ENCODE data around the gene MBD2.
"Not testable (repeated sequence)": the region's sequence is repeated elsewhere in the genome, so short reads cannot be mapped to it uniquely, and the experiment has no call there.

MBD2 gene, protein sequence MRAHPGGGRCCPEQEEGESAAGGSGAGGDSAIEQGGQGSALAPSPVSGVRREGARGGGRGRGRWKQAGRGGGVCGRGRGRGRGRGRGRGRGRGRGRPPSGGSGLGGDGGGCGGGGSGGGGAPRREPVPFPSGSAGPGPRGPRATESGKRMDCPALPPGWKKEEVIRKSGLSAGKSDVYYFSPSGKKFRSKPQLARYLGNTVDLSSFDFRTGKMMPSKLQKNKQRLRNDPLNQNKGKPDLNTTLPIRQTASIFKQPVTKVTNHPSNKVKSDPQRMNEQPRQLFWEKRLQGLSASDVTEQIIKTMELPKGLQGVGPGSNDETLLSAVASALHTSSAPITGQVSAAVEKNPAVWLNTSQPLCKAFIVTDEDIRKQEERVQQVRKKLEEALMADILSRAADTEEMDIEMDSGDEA

DNA sequence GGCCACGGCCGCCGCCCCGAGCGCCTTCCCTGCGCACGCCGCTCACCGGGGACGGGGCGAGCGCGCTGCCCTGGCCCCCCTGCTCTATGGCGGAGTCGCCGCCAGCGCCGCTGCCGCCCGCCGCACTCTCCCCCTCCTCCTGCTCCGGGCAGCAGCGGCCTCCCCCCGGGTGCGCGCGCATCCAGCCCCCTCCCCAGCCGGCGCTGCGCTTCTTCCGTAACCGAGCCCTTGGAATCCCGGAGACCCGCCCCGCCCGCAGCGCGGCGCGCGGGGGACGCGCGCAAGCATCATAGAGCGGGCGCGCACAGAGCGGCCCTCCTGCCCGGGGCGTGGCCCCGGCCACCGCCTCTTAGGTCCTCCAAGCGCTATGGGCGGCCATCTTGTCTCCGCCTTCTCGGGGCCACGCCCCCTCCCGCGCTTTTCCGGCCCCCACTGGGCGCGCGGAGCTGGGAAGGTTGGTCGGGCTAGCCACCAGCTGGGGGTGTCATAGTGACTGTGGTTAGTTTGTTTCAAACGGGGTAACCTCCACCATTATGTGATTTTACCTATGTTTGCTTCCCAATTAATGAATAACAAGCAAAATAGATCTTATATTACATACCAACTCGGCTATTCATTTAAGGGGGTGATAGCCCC, at the start of gene MBD2:
MBD2 (minus strand) TSS at position 291 of the 636 bp plus-strand sequence; CDS start at position 181, 110 bp downstream.
- DNase-seq: peak; percentile 39 to 95 (median 88)

DNA sequence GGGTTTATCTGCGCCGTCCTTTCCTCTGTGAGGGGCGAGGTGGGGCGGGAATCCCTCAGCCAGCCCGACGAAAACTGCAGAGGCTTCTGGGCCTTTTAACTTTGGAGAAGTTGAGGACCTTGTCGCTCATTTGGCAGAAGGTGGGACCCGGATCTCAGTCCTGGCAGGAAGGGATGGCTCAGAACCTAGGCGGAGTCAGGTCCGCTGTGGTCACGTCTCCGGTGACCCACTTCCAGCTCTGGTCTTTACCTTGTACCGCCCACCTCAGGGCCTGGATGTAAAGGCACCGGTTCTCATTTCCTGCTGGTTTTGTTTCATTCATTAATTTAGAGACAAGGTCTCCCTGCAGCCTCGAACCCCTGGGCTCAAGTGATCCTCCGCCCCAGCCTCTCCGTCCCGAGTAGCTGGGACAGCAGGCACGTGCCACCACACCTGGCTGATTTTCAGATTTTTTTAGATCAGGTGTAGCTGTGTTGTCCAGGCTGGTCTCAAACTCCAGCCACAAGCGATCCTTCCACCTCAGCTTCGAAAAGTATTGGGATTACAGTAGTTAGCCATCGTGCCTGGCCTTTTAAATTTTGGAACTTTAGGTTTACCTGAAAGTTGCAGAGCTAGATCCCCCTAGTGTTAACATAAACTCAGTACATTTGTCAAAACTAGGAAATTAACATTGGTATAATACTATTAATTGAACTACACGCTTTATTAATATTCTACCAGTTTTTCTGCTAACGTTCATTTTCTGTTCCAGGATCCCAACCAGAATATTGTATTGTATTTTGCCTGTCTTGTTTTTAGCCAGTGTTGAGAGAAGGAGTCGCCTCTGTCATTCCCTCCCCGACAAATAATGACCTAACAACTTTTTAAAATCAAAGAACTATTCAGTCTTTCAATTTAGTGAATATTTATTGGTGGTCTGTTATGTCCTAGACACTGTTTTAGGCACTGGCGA, 45.7 kb upstream of the MBD2 start:
- DNase-seq: peak in 9 of 14 donors; percentile 39 to 70 (median 62)

DNA sequence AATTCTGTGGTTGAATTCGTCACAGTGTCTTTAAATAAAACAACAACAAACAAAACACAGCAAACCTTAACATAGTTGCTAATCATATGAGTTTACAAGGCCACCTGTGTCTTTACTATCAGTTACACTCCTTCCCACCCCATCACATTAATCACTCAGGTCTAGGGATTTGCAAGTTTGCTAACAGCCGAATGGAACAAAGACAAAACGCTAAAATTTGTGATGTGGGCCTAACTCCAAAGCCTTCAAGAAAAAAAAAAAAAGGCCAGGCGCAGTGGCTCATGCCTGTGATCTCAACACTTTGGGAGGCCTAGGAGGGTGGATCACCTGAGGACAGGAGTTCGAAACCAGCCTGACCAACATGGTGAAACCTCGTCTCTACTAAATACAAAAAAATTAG, 44.3 kb upstream of the MBD2 start:
- no peak for DNase-seq

DNA sequence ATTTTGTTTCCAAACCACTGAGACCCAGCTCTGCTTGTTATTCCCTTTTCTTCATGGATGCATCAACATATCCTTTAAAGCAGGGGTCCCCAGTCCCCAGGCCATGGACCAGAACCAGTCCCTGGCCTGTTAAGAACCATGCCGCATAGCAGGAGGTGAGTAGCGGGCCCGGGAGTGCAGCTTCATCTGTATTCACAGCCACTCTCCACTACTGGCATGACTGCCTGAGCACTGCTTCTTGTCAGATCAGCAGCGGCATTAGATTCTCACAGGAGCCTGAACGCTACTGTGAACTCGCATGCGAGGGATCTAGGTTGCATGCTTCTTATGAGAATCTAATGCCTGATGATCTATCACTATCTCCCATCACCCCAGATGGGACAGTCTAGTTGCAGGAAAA, 43.2 kb upstream of the MBD2 start:
- DNase-seq: peak in 2 of 14 donors; percentile 3 to 5

DNA sequence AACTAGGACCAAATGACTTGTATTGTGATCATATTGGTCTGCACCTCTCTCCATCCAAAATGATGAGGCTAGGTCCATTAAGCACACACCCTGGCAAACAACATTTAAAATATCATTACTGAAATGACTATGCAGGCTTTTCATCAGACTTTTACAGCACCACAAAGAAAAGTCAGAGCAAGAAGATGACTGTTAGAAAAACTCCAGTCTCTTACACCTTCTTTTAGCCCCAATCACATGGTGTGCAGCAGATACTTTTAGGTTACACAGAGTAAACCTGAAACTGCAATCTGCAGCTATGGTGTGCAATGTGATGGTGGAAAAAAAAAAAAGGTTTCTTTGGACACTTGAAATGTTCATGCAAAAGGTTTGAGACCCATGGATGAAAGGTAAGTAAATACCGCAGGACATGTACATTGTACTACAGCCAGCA, 39.5 kb upstream of the MBD2 start:
- DNase-seq: no peak

DNA sequence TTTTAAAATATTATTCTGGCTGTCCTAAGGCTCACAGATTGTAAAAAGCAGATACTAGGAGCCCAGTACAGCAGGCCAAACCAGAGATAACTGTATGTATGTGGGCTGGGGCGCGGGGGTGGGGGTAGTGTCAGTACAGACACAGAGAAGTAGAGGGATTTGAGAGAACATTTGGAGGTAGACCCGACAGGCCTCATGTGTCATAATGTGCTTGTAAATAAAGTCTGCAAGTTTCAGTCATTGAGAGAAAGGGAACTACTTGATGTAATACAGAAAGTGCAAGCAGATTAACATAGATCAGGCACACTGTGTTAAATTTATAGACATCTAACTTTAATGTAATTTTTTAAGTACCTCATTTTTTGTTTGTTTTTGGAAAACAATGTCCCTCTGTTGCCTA, 37.4 kb upstream of the MBD2 start:
- no peak for DNase-seq

DNA sequence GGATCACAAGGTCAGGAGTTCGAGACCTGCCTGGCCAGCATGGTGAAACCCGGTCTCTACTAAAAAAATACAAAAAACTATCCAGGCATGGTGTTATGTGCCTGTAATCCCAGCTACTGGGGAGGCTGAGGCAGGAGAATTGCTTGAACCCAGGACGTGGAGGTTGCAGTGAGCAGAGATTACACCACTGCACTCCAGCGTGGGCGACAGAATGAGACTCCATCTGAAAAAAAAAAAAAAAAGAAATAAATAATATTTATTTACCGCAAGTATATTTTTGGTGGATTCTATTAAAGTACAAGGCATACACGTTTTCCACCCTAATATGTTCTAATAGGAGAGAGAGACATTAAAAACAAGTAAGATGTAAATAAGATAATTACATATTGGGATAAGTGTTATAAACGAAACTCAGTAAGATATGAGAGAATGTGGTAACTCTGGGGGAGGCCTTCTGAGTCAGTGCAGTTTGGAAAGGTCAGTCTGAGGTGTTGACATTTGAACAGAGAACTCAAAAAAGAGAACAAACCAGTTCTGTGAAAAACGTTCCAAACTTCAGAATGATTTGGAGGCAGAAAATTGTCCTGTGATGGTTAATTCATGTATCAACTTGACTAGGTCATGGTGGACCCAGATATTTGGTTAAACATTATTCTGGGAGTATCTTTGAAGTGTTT, 36.1 kb upstream of the MBD2 start:
- no peak for DNase-seq

DNA sequence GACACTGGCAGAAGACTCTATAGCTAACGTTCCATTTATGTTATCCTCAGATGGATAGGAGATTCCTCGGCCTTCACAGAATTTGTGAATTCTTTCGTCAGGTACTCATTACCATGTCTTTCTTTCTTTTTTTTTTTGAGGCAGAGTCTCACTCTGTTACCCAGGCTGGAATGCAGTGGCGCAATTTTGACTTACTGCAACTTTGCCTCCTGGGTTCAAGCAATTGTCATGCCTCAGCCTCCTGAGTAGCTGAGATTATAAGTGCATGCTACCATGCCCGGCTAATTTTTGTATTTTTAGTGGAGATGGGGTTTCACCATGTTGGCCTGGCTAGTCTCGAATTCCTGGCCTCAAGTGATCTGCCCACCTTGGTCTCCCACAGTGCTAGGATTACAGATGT, 33.3 kb upstream of the MBD2 start:
- not testable (repeated sequence) for DNase-seq

DNA sequence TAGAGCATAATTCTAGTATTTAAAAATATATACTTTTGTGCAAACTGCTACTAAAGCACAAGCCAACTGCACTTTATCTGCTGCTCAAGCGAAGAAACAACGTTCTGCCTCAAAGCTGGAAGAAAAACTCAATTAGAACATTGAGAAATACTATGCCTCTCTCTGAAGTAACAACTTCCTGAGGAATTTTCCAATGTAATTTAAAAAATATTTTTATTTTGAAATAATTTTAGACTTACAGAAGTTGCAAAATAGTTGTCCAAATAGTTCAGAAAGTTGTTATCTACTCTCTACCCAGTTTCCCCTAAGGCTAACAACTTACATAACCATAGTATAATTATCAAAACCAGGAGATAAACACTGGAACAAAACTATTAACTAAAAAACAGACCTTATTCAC, 32.5 kb upstream of the MBD2 start:
- DNase-seq: no peak

DNA sequence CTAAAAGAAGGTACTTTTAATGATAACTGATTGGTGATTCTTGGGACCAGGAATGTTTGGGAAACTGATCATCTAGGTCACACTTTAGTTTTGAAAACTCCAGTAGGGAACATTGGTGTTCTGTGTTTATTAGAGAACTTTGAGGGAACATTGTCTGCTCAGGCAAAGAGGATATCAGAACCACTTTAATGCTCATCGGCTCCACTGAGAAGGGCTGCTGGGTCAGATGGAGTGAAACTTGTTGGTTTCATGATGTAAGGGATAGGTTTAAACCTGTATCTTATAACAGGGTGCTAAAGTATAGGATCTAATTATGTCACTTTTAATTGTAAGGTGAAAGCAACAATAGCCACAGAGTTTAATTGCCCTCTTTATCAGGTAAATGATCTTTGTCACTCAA, 30.7 kb upstream of the MBD2 start:
- DNase-seq: no peak

DNA sequence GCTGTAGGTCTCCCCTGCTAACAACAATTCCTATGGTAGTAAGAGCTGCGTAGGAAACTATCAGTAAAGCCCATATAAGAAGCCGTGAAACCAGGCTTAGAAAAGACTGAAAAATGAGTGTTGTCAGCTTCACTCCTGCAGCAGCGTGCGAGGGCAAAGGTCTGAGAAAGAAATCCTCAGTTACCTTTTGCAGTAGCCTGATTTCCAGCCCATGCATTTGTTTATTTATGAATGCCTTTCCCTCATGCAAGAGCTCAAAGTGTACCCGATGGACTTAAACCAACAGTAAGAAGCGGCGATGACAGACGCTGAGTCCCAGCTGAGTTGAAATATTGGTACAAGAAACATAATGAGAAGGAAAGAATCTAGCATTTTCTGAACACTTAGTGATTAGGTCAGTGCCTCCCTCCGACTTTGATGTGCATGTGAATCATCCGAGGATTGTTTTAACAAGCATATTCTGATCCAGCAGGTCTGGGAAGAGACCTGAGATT, 29.8 kb upstream of the MBD2 start:
- no peak for DNase-seq

DNA sequence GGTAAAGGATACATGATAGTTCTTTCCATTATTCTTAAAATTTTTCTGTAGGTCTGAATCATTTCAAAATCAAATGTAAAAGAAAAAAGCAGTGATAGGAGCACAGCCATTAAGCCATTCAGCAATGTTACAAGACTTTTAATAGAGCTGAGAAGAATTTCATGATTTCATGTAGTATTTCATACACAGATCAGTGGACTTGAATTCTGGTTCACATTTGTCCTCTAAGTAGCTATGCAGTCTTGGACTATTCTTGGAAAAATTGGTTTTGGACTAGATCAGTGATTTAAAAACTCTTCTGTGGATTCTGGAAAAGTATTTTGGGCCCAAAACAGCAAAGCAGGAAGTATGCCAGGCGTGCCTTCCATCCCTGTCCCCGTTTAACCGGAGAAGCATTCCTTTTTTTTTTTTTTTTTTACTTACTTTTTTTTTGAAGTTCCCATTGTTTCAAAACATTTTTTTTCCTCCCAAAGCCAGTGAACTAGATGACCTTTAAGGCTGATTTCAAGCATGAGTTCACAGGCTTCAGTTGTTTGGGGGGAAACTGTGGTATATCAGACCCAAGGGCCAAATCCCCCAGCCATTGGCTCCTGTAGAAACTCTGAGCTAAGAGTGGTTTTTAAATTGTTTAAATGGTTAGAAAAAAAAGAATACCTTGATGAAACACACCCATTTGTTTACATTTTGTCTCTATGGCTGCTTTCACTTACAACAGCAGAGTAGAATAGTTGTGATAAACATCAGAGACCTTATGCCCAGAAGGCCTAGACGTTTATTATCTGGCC, 27.3 kb upstream of the MBD2 start:
- no peak for DNase-seq

DNA sequence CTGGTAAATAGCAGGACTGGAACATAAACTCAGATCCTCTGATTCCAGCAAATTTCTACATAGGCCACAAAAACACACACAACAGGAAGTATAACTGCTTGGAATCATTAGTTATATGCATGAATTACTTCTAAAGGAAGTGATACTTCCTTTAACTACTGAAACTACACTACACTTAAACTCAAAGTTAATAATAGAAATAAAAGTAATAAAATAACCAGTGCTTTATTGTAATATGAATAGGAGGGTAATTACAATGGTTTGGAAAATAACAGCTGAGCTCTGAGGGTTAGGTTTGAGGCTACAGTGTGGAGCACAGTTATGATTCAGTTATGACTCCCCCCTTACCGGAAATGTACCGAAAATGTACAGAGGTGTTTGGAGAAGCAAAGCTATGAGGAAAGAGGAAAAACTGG, 26.4 kb upstream of the MBD2 start:
- DNase-seq: no peak

DNA sequence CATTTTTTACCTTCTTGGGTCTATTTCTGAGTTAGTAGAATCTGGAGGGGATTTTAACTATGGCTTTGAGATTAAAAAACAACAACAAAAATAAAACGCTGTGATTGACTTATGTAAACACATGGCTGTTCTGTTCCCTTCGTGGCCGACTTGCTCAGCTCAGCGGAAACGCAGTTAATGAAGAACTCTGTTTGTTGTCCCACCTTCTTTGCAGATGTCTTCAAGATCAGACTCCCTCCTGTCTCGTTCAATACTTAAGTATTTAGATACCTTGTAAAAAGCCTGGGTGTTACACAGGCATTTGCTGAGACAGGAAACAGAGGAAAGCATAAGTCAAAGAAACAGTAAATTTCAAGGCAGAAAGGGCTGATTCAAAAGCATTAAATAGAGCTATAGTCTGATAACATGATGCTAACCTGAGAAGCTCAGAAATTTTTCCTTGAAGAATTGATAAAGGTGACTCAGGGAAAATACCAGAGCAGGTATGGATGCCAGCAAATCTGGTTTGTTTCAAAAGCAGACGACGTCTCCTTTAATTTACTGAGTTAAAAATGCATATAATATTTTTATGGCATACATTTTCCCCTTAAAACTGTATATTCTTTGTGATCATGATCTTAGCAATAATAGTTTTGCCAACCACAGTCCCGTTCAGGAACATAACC, 23.2 kb upstream of the MBD2 start:
- DNase-seq: no peak

DNA sequence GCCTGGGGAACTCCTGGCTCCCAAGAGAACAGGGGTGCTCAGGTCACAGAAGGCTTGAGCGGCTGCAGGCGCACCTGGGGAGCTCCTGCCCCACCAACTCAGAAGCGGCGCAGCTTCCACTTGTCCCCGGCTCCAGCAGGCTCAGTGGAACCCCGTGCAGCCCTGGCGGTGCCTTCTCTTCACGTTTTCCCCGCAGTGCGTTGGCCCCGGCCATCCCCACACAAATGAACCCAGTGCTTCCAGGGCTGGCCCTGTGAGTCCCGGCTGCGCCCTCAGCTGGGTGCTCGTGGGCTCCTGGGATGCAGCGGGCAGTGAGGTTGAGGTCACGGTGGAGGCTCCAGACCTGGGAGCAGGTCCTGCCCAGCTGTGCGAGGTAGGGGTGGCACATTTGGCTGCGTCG, 17.9 kb upstream of the MBD2 start:
- no peak for DNase-seq

DNA sequence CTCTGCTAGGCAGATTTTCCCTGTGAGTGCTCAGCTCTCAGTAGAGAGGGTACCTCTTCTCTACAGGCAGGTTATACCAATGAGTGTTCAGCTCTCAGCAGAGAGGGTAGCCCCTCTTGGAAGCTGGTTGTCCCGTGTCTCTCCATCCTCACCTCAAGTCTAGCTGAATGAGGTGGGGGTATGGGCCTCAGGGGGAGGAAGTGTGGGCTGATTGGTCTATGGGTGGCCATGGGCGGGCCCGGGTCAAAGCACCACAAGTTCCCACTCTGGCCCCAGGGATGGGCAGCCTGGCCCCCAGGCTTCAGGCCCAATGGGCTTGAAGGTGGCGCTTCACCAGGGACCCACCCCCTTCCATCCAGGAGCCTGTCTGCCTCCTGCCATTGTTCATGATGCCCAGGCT, 17.0 kb upstream of the MBD2 start:
- DNase-seq: no peak

DNA sequence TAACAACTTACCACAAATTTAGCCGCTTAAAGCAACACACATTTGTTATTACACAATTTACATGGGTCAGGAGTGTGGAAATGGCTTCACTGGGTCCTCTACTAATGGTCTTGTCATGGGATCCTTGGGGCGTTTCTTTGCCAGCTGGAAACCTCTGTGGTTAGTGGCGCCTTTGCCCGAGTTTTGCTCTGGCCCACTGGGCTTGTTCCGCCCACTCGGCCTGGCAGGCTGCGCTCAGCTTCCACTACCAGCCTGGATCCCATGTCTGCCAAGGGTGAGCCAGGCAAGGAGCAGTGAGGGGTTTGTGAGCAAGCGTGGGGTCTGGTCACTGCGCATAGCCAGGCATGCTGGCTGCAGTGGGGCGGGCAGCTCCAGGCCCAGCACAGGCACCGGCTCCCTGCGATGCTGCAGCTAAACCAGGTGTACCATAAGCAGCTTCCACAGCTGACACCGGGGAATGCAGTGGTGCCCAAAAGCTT, 16.2 kb upstream of the MBD2 start:
- peak in 2 of 14 donors; percentile 11 to 12 for DNase-seq

DNA sequence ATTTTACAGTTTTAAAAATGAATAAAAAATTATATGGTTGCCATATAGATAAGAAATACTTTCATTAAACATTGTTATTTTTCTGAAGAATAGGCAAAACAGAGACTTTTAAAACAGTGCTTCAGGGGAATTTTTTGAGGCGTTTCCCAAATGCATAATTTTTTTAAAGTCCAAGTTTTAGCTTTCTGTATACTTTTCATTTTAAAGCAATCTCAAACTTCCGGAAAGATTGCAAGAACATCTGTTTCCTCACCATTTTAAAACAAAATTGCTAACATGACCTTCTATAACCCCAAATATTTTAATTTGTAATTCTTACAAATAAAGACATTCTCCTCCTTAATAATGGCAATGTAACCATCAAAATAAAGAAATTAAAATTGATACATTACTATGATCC, 15.1 kb upstream of the MBD2 start:
- DNase-seq: no peak

DNA sequence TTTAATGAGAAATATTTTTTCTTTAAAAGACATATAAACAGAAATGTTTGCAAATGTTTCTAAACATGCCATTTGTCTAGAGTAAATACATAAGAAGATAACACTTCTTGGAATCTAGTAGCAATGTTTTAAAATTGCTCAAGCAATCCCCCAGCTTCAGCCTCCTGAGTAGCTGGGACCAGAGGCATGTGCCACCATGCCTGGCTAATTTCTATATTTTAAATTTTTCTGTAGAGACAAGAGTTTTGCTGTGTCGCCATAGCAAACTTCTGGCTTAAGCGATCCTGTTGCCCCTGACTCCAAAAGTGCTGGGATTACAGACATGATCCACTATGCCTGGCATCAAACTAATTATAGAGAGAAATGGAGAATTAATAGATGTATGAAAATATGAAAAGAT, 14.6 kb upstream of the MBD2 start:
- no peak for DNase-seq

DNA sequence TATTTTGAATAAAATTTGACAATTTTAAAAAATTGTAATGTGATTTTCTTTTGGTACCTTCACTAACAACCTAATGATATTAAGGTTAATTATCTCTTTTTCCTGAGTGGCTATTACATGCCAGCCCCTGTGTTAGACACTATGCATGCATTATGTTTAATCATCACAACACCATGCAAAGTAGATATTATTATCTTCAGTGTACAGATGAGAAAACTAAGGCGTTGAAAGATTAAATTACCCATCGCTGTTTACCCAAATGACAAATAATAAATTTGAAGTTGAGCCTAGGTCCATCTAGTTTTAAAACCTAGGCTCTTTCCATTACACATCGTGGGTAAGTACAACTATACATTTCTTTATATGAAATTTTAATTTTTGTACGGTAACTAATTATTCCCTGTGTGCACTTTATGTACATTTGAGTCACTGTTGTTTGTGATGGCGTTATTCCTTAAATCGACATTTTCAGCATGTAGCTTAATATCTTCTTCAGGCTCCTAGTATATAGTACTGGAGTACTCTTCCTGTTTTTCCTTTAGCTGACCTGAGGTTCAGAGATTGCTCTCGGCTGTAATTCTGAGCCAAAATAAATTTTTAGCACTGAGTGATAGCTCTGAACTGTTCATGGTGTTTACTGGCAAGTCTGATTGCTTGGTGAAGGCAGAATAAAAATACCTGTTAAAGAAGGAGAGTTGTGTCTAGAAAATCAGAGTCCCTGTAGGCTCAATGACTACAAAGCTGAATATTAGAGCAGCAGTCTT, 13.9 kb upstream of the MBD2 start:
- DNase-seq: no peak

Measured in C1 segment of cervical spinal cord (tissue), 14 donors.